ENCODE data around the gene BASP1. TPM values are rescaled to one million over a fixed set of nuclear protein-coding genes. Genes with fewer than 3 reads are reported as not detected.
"Not testable (repeated sequence)": the region's sequence is repeated elsewhere in the genome, so short reads cannot be mapped to it uniquely, and the experiment has no call there.

Gene BASP1
- total RNA-seq, 1 experiment from 2014 or later, result 153 TPM

- Histone ChIP-seq H3K27me3 (ENCODE audit: control insufficient read depth, insufficient read depth, low read length) (no peaks in the 10 kb centered on the region), H3K36me3 (replicated peaks; ENCODE audit: control insufficient read depth, insufficient read depth, low read length) (no peaks in the 10 kb centered on the region), H3K4me3 (ENCODE audit: insufficient read depth, low read depth, low read length) (no peak overlapping the region)
- peak; percentile 20 for DNase-seq
These were observed 31.2 kb upstream of the BASP1 start for GRCh38 chr5:17186256-17186655.

GRCh38 chr5:17187011-17187785 lies 30.2 kb upstream of the BASP1 start:
- Histone ChIP-seq H3K4me3 (ENCODE audit: insufficient read depth, low read depth, low read length) (no peak overlapping the region), H3K36me3 (replicated peaks; ENCODE audit: control insufficient read depth, insufficient read depth, low read length) (no peaks in the 10 kb centered on the region), H3K27me3 (ENCODE audit: control insufficient read depth, insufficient read depth, low read length) (no peaks in the 10 kb centered on the region)
- DNase-seq, result no peak

DNA sequence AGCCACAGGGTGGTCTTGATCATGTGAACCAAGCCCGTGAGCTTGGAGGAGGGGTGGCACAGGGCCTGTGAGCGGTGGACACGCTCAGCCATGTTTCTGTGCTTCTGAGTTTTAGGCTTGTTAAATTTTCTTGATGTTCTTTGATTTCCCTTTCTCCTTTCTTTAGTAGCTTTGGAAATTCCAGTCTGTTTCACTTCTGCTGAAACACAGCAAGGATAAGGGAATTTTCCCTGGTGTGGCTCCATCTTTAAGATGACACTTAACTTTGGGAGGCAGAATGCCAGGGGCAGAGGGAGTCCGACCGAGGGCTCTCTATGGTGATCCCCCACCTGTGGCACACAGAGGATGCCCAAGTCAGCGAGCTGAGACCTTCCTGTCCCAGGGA lies 29.7 kb upstream of the BASP1 start:
- no peaks in the 10 kb centered on the region for H3K36me3 ChIP-seq (replicated peaks; ENCODE audit: control insufficient read depth, insufficient read depth, low read length)
- H3K4me3 ChIP-seq (ENCODE audit: insufficient read depth, low read depth, low read length), result no peak overlapping the region
- DNase-seq, result no peak
- no peaks in the 10 kb centered on the region for H3K27me3 ChIP-seq (ENCODE audit: control insufficient read depth, insufficient read depth, low read length)

DNA sequence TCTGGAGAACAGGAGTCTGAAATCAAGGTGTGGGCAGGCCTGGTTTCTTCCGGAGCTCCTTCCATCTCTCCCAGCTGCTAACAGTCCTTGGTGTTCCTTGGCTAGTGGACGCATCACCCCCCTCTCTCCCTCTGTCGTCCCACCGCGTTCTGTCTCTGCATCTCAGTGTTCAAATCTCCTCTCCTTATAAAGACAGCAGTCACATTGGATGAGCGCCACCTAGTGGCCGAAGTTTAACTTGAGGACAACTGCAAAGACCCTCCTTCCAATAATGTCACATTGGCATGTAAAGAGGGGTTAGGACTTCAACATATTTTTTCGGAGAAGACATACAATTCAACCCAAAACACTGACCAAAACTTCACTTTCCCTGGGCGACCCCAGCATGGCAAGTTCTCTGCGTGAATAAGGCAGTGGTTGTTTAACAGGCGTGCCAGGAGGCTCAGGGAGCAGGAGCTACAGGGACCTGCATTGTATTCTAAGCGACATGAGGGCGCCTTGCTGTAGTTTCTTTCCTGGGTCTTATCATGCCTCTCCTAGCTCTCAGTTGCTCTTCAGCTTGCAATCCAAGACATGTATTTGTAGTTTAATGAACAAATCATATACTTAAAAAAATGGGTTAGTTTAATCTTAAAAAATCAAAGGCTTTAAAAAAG lies 27.9 kb upstream of the BASP1 start:
- Histone ChIP-seq H3K4me3 (ENCODE audit: insufficient read depth, low read depth, low read length) (no peak overlapping the region), H3K27me3 (ENCODE audit: control insufficient read depth, insufficient read depth, low read length) (no peaks in the 10 kb centered on the region), H3K36me3 (replicated peaks; ENCODE audit: control insufficient read depth, insufficient read depth, low read length) (no peaks in the 10 kb centered on the region)
- DNase-seq, result peak; percentile 63

DNA sequence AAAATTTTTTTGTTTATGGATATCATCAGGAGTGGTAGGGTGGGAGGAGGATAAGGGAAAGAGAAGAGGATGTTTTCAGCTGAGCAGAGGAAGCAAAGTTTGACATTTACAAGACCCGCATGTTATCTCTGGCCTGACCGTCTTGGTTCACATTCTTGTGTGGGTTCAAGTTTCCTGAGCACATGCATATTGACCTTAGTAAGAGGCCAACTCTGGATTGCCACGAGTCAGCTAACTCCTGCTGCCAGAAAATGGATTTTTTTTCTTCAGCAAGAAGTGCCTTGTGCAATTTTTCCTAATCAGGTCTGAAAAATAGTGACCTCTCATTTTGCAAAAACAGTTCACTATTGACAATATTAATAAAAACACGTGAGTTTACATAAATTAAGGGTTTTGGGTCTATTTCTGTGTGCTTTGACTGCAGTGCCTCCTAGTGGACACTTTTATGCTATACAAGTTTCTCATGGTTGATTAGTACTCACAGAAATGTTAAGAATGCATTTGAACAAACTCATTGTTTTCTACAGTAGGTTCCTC lies 27.1 kb upstream of the BASP1 start:
- no peak for DNase-seq
- H3K27me3 ChIP-seq (ENCODE audit: control insufficient read depth, insufficient read depth, low read length), result no peaks in the 10 kb centered on the region
- no peaks in the 10 kb centered on the region for H3K36me3 ChIP-seq (replicated peaks; ENCODE audit: control insufficient read depth, insufficient read depth, low read length)
- no peak overlapping the region for H3K4me3 ChIP-seq (ENCODE audit: insufficient read depth, low read depth, low read length)

DNA sequence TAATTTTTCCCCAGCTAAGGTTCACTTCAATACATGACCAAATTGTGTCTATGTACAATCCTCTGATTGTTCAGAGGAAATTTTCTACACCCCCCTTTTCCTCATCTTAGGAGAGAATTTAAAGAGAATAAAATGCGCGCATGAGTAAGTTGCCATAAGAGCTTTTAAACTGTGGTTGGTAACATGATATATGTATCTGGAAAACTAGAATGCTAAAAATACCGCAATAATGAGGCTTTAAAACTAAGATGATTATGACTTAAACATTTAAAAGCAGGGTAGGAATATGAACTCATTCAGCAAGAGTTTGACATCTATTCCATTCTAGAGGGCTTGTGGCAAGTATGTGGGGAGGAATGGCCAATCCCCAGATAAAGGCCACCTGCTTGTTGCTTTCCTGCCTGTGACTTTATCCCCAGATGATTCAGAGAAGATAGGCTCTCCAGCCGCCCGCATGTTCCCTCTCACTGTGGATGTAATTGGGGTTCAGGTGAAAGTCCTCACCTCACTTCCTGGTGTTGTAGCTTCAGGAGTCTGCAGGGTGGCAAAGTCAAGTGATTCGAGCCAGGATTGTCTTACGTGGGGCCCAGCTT lies 26.5 kb upstream of the BASP1 start:
- no peak for DNase-seq
- Histone ChIP-seq H3K4me3 (ENCODE audit: insufficient read depth, low read depth, low read length) (no peak overlapping the region), H3K36me3 (replicated peaks; ENCODE audit: control insufficient read depth, insufficient read depth, low read length) (no peaks in the 10 kb centered on the region), H3K27me3 (ENCODE audit: control insufficient read depth, insufficient read depth, low read length) (no peaks in the 10 kb centered on the region)

- H3K36me3 ChIP-seq (replicated peaks; ENCODE audit: control insufficient read depth, insufficient read depth, low read length), result not testable (repeated sequence)
These were observed 25.9 kb upstream of the BASP1 start for GRCh38 chr5:17191574-17191973.

DNA sequence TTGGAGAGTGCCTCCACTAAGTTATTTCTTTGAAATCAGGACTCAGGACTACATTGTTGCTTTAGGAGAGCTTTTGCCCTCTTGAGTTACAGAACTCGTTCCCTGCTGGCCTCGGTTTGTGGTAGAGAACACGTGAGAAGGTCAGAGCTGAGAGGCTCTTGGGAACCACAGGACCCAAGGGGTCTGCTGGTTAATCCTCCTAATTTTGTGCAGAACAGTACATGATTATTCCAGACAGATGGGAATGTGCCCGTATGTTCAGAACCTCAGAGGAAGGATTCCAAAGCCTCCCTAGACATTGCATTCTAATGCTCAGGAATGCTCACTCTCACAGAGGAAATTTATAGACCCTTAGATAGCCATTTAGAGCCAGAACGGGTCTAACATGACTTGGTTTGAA lies 25.2 kb upstream of the BASP1 start:
- no peak for DNase-seq
- Histone ChIP-seq H3K4me3 (ENCODE audit: insufficient read depth, low read depth, low read length) (no peak overlapping the region), H3K27me3 (ENCODE audit: control insufficient read depth, insufficient read depth, low read length) (no peaks in the 10 kb centered on the region), H3K36me3 (replicated peaks; ENCODE audit: control insufficient read depth, insufficient read depth, low read length) (no peaks in the 10 kb centered on the region)

More at GRCh38 chr5:17191574-17191973, 25.9 kb upstream of the BASP1 start:
- not testable (repeated sequence) for H3K27me3 ChIP-seq (ENCODE audit: control insufficient read depth, insufficient read depth, low read length); DNase-seq; H3K4me3 ChIP-seq (ENCODE audit: insufficient read depth, low read depth, low read length)

DNA sequence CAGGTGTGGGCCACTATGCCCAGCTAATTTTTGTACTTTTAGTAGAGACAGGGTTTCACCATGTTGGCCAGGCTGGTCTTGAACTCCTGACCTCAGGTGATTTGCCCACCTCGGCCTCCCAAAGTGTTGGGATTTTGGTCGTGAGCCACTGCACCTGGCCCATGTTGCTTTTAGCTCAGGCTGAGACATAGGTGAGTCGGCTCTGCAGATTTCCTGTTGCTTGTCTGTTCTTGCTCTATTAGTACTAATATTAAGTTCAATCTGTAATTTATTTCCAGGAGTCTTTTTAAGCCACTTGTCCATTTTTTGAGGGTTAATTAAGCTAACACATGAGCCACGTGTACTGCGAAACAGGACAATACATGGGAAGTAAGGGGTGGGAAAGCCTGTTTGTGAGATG lies 21.4 kb upstream of the BASP1 start:
- Histone ChIP-seq H3K4me3 (ENCODE audit: insufficient read depth, low read depth, low read length) (no peak overlapping the region), H3K27me3 (ENCODE audit: control insufficient read depth, insufficient read depth, low read length) (no peaks in the 10 kb centered on the region), H3K36me3 (replicated peaks; ENCODE audit: control insufficient read depth, insufficient read depth, low read length) (no peaks in the 10 kb centered on the region)
- no peak for DNase-seq

DNA sequence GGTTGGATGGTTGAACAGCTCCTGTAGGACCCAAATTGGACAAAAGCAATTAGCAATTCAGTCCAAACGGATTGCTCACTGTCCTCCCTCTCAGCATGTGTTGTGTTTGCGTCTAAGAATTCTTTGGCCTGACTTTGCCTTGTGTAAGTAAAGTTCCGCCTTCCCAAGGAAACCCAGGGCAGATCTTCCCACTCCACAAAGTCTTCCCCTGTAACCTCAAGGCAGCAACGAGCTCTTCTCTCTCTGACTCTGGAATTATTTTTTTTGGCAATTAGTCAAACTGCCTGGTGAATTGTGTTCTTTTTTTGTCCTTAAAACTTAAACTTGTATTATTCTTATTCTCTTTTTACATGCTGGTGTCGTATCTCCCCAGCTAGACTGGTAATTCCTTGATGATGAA lies 20.7 kb upstream of the BASP1 start:
- Histone ChIP-seq H3K4me3 (ENCODE audit: insufficient read depth, low read depth, low read length) (no peak overlapping the region), H3K27me3 (ENCODE audit: control insufficient read depth, insufficient read depth, low read length) (no peaks in the 10 kb centered on the region), H3K36me3 (replicated peaks; ENCODE audit: control insufficient read depth, insufficient read depth, low read length) (no peaks in the 10 kb centered on the region)
- DNase-seq, result no peak

DNA sequence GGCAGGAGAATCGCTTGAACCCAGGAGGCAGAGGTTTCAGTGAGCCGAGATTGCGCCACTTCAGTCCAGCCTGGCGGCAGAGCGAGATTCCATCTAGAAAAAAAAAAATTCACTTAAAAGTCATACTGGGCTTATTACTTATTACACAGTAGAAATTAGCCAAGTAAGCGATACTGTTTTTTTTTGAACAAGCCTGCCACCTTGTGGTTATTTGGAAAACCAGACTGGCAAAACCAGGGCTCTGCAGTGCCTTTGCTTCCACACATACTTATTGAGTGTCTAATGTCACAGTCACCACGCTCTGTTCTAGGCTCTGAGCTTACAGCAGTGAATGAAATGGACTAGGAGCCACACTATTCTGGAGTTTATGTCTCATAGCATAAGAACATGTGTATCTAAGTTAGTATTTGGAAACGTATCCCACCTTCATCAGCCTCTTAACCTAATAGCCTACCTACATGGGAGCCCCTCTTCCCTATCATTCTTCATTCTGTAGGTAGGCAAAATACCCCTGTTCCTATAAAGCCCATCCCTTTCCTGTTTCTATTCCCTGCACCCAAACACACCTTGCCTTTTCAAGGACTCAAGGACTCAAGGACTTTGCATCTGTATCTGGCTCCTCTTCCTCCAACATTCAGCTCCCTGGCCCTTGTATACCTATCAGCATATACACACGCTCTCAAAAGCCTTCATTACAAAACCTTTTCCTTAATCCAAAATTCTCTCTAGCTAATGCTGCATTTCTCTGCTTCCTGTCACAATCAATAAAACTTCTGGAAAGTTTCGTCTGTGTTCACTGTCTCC lies 13.9 kb upstream of the BASP1 start:
- peak; percentile 77 for DNase-seq
- Histone ChIP-seq H3K4me3 (ENCODE audit: insufficient read depth, low read depth, low read length) (no peak overlapping the region), H3K27me3 (ENCODE audit: control insufficient read depth, insufficient read depth, low read length) (no peaks in the 10 kb centered on the region), H3K36me3 (replicated peaks; ENCODE audit: control insufficient read depth, insufficient read depth, low read length) (no peaks in the 10 kb centered on the region)

DNA sequence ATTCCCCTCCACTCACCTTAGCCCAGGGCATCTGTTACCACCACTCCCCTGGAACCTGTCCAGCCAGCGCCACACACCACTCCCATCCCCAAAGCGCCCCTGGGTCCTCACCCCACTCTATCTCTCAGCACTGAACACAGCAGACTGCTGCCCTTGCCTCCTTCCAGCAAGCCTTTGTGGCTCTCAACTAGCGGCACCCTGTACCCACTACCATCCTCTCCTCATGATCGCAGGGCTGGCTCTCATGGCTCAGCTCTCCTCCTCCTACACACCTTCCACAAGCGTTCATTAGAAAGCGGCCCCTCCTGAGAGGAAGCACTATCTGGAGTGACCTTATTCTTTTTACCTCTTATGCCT lies 13.3 kb upstream of the BASP1 start:
- H3K27me3 ChIP-seq (ENCODE audit: control insufficient read depth, insufficient read depth, low read length), result no peaks in the 10 kb centered on the region
- no peak overlapping the region for H3K4me3 ChIP-seq (ENCODE audit: insufficient read depth, low read depth, low read length)
- H3K36me3 ChIP-seq (replicated peaks; ENCODE audit: control insufficient read depth, insufficient read depth, low read length), result no peaks in the 10 kb centered on the region
- no peak for DNase-seq

DNA sequence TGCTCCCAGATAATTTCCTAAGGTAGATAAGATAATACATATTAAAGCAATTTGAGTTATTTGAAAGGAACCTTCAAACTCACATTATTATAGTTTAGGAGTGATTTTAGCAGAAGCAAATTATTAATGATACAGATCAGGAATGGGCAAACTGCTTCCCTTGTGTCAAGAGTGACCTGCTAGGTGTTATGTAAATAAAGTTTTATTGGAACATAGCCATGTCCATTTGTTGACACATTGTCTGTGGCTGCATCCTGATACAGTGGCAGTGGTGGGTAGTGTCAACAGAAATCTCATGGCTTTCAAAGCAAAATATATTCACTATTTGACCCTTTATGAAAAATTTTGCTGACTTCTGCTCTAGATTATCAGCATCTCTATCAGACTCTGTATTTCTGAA lies 11.4 kb upstream of the BASP1 start:
- no peaks in the 10 kb centered on the region for H3K27me3 ChIP-seq (ENCODE audit: control insufficient read depth, insufficient read depth, low read length)
- no peaks in the 10 kb centered on the region for H3K36me3 ChIP-seq (replicated peaks; ENCODE audit: control insufficient read depth, insufficient read depth, low read length)
- DNase-seq, result no peak
- no peak overlapping the region for H3K4me3 ChIP-seq (ENCODE audit: insufficient read depth, low read depth, low read length)

GRCh38 chr5:17212191-17212590 lies 5.2 kb upstream of the BASP1 start:
- Histone ChIP-seq H3K36me3 (replicated peaks; ENCODE audit: control insufficient read depth, insufficient read depth, low read length) (no peaks in the 10 kb centered on the region), H3K4me3 (ENCODE audit: insufficient read depth, low read depth, low read length) (no peak overlapping the region), H3K27me3 (ENCODE audit: control insufficient read depth, insufficient read depth, low read length) (no peaks in the 10 kb centered on the region; the same call in 1 of the 2 replicates)
- DNase-seq, result no peak
